NCI-H748 (cell line): ENCODE measurements around the gene ZBTB5.
"Not testable (repeated sequence)": the region's sequence is repeated elsewhere in the genome, so short reads cannot be mapped to it uniquely, and the experiment has no call there.

ENCODE experiments used
- DNase-seq: peaks from one replicate; lab custom pipeline; 2025; ENCODE audit not compliant: unreplicated experiment; lab: John Stamatoyannopoulos, UW

The ZBTB5 gene

DNA sequence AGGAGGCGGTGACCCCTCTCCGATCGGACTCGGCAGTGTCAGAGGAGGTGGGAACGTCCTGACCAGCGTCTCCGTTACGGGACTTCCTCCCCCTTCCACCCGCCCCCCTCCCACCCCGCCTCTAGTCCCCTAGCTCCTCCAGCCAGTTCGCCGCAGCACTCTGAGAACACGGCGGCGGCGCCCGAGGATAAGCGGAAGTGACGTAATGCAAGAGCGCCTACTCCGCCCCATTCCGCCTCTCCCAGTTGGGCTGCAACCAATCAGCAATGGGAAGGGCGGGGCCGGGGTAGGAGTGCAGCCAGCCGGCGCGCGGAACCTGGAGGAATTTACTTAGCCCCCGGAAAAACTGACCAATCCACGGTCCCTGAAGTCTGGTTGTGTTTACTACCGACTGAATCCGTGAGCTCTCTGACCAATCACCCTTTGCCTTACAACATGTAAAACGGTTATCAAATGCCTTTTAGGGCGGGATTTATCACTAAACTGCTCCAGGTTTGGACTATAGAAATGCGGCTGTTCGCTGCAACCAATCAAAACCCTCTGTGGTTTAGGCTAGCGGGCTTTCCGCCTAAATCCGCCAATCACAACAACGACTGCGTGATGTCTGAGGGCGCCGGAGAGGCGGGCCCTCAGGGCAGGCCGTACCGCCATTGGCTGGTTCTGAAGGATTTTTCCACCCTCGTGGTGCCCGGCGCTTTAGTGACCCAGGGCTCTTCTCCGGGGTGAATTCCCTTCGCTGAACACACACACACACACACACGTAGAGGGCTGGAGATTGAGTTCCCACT lies at the start of gene ZBTB5:
Gene ZBTB5 (minus strand): TSS at position 202 of the 788 bp plus-strand sequence. CDS start 22,899 bp downstream, outside the sequence.
- DNase-seq = peak; percentile 100

DNA sequence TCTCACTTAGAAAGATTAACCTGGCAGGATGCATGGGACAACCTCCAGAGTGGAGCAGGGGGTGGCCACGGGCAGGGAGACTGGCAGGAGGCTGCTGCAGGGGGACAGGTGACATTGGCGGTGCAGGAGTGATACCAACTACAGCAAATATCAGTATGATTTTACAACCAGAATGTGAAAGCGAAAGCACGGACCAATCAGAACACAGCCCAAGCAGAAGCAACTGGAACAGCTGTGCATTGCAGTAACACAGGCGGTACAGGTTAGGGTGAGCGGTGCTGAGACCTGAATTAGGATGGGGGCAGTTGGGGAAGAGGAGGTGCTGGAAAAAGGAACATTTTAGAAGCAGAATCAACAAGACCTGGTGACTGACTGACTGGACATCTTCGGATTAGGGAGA lies 49.7 kb upstream of the ZBTB5 start:
- DNase-seq = no peak

DNA sequence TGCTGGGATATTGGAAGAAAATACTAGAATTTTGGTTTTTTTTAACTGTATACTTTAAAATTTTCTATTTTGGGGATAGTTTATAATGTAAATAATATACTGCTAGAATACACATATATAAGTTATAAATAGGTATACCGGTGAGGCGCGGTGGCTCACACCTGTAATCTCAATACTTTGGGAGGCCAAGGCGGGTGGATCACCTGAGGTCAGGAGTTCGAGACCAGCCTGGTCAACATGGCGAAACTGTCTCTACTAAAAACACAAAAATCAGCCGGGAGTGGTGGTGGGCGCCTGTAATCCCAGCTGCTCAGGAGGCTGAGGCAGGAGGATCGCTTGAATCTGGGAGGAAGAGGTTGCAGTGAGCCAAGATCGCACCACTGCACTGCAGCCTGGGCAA lies 49.2 kb upstream of the ZBTB5 start:
- not testable (repeated sequence) for DNase-seq

DNA sequence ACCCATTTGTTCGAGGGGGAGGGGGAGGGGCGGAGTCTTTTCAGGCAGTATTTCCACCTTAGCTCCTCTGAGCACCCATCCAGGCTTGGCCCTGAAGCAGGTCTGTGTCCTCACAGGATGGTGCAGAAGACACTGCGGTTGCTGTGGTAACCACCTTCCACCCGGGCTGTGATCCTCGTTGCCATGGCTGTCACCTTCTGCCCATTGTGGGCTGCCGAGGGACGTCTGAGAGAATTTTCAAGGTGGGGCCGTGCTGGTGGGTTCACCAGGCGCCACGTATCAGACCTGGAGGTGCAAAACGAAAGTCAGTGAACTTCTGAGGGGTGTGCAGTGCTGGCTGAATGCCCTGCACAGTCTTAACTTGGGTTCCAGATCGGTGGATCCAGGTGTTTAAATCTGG lies 47.2 kb upstream of the ZBTB5 start:
- DNase-seq = peak; percentile 24

- DNase-seq = no peak
Observed at GRCh38 chr9:37511016-37512010, 46.1 kb upstream of the ZBTB5 start.

DNA sequence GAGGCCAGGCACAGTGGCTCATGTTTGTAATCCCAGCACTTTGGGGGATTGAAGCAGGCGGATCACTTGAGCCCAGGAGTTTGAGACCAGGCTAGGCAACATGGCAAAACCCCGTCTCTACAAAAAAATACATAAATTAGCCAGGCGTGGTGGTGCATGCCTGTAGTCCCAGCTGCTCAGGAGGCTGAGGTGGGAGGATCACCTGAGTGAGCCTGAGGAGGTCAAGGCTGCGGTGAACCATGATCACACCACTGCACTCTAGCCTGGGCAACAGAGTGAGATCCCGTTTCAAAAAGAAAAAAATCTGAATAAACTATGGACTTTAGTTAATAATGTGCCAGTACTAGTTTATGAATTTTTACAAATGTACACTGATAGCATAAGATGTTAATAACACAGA lies 44.8 kb upstream of the ZBTB5 start:
- not testable (repeated sequence) for DNase-seq

GRCh38 chr9:37509536-37509935 lies 44.3 kb upstream of the ZBTB5 start:
- DNase-seq = no peak

GRCh38 chr9:37508834-37509206 lies 43.6 kb upstream of the ZBTB5 start:
- no peak for DNase-seq

GRCh38 chr9:37508135-37508833 lies 43.0 kb upstream of the ZBTB5 start:
- no peak for DNase-seq

- DNase-seq = no peak
Observed at GRCh38 chr9:37507566-37508134, 42.4 kb upstream of the ZBTB5 start.

- DNase-seq = no peak
Observed at GRCh38 chr9:37504605-37505004, 39.4 kb upstream of the ZBTB5 start.

DNA sequence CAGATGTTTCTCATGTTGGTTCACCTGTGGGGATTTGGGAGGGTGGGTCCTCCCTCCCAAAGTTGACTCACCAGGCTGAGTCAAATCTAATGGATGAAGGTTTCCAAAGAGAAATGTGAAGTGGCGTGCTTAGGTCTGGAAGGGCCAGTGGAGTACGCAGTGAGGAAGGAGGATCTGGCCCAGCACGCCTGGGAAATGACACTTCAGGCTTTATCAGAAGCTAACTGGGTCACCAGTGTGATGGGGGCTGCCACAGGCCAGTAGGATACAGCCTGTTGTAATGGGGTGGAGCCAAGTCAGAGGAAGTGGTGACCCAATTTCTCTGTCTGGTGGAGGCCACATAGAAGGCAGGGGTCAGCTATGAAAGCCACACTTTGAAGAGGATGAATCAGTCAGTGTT lies 38.5 kb upstream of the ZBTB5 start:
- DNase-seq = no peak

DNA sequence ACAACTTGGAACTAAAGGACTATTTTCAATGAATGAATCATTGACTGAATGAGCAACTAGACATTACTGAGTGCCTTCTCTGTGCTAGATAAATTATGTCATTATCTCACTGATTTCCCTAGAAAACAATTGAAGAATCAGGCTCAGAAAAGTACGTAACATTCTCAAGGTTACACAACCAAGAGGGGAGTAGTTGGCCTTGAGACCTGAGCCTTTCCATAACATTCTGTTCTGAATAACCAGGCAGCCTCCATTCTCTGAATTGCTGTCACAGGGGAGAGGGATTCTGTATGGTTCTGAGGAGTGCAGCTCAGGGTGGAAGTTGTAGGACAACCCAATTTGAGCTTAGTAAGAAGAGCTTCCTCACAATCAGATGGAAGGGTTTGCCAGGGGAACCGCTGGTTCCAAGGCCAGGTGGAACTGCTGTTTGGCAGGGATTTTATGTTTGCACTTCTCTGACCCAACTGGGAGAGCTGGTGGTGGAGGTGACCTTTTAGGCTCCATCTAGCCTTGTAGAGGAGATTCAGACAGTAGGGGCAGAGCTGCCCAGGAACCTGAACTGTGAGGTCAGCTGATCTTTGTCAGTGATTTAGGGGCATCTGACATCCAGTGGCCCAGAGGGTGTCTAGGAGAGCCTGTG lies 36.8 kb upstream of the ZBTB5 start:
- no peak for DNase-seq

- no peak for DNase-seq
Observed at GRCh38 chr9:37499297-37499696, 34.0 kb upstream of the ZBTB5 start.

- DNase-seq = no peak
Observed at GRCh38 chr9:37498457-37498856, 33.2 kb upstream of the ZBTB5 start.

- DNase-seq = no peak
Observed at GRCh38 chr9:37497320-37497719, 32.1 kb upstream of the ZBTB5 start.

- no peak for DNase-seq
Observed at GRCh38 chr9:37496020-37496419, 30.8 kb upstream of the ZBTB5 start.

DNA sequence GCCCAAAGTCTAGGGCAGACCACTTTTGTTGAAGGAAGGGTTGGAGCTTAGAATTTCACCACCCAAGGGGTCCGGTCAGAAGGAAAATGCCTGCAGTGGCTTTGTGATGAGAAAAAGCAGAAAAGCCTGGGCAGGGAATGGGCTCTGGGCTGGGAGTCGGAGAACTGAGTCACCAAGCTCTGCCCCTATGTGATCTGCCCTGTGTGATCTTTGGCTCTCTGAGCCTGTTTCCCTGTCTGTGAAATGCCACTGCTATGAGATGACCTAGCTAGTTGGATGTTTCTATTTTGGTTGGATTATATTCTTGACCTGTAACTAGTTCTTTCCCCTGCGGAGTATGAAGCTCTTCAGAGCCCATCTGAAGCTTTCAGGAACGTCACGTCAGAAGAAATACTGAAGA lies 30.3 kb upstream of the ZBTB5 start:
- no peak for DNase-seq

GRCh38 chr9:37491939-37492338 lies 26.7 kb upstream of the ZBTB5 start:
- no peak for DNase-seq
